Spleen (tissue), 7 donors: ENCODE results near the gene KRTAP1-4.

Source experiments
- POLR2A ChIP-seq, 3 donors: fragments of 450-650 bp; IDR thresholded peaks; one replicate each; pipeline ENCODE4 v1.5.1; 2017; ENCODE audit warnings: antibody characterized with exemption in 3 of 3, mild to moderate bottlenecking in 1 of 3
- POLR2AphosphoS5 ChIP-seq, 3 donors: sonication (generic); formaldehyde crosslinking; IDR thresholded peaks; one replicate each; pipeline ENCODE4 v1.5.1; 2017; ENCODE audit warnings: antibody characterized with exemption in 3 of 3
- TF ChIP-seq, protein P1 (sequence below), 11 experiments: fragments of 200-600 bp in 7 of 11; fragments of 450-650 bp in 4 of 11; sonication (generic) in 4 of 11; IDR thresholded peaks in 8 of 11; conservative IDR thresholded peaks in 3 of 11; 1 replicate in 7 of 11; 2 replicates in 4 of 11; pipeline versions ENCODE4 v1.4.0 to v1.8.0; 2016 to 2021; ENCODE audit warnings: antibody characterized with exemption in 11 of 11, inconsistent platforms in 4 of 11, mild to moderate bottlenecking in 1 of 11
- donor health status: DM: no; HTN: no; CAD: no; lungs with moderate emphysema.
- donor health status: DM: no; HTN: no; CAD: no.
- donor health status: DM: no; HTN: no; CAD: no.

DNA sequence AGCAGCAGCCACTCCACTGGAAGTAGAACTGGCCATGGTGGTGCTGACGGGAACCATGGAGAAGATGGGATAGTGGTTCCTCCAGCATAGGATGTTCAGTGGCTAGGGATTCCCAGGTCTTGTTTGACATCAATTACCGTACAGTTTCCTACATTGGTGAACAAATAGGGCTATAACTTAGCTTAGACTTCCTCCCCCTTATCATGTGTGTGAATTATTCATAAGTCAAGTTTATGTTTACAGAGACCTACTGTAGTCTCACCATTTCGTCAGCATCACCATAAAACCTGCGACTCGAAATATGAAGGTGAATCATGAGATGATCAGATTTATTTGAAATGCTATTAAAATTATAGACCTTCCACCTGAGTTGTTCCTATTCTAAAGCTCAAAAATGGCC, 28.7 kb upstream of the KRTAP1-4 start:
- TF ChIP-seq POLR2A (IDR thresholded peaks at IDR 0.05) (no peak), POLR2AphosphoS5 (IDR thresholded peaks at IDR 0.05) (no peak)
- TF ChIP-seq, protein P1, sequence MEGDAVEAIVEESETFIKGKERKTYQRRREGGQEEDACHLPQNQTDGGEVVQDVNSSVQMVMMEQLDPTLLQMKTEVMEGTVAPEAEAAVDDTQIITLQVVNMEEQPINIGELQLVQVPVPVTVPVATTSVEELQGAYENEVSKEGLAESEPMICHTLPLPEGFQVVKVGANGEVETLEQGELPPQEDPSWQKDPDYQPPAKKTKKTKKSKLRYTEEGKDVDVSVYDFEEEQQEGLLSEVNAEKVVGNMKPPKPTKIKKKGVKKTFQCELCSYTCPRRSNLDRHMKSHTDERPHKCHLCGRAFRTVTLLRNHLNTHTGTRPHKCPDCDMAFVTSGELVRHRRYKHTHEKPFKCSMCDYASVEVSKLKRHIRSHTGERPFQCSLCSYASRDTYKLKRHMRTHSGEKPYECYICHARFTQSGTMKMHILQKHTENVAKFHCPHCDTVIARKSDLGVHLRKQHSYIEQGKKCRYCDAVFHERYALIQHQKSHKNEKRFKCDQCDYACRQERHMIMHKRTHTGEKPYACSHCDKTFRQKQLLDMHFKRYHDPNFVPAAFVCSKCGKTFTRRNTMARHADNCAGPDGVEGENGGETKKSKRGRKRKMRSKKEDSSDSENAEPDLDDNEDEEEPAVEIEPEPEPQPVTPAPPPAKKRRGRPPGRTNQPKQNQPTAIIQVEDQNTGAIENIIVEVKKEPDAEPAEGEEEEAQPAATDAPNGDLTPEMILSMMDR (IDR thresholded peaks at IDR 0.05 in 8 of 11, conservative IDR thresholded peaks at IDR 0.05 in 3 of 11): no peak
